SU-DHL-6 (cell line): ENCODE measurements around the gene CNR2.
"Not testable (repeated sequence)": the region's sequence is repeated elsewhere in the genome, so short reads cannot be mapped to it uniquely, and the experiment has no call there.

Source experiments
- H2AFZ ChIP-seq: fragments of 200-600 bp; sonication (generic); 2 replicates; pipeline ENCODE4 v1.6.1; 2014; ENCODE audit warnings: low read depth, mild to moderate bottlenecking, moderate library complexity, mixed read lengths, antibody characterized with exemption, low read length; ENCODE audit not compliant: severe bottlenecking
- H3F3A ChIP-seq: fragments of 200-600 bp; shearing (Covaris generic); 2 replicates; pipeline ENCODE4 v1.6.0; 2016; ENCODE audit warnings: antibody characterized with exemption, mild to moderate bottlenecking; ENCODE audit not compliant: insufficient read depth
- H3K27ac ChIP-seq: fragments of 200-600 bp; sonication (generic); 2 replicates; pipeline ENCODE4 v1.5.1; 2016; ENCODE audit warnings: low read depth, mild to moderate bottlenecking, low read length, moderate library complexity, mixed read lengths
- H3K27me3 ChIP-seq: fragments of 200-600 bp; sonication (generic), shearing (Covaris generic); 2 replicates; pipeline ENCODE4 v1.6.0; 2014; ENCODE audit warnings: mild to moderate bottlenecking, low read length
- H3K36me3 ChIP-seq: fragments of 200-600 bp; sonication (generic); 2 replicates; pipeline ENCODE4 v1.6.1; 2014; ENCODE audit warnings: mild to moderate bottlenecking, low read length, mixed read lengths
- H3K4me2 ChIP-seq: fragments of 300-600, 200-600 bp; shearing (Covaris generic), sonication (generic); 2 replicates; pipeline ENCODE4 v1.6.0; 2014; ENCODE audit warnings: low read length, low read depth, mild to moderate bottlenecking; ENCODE audit not compliant: poor library complexity, severe bottlenecking
- H3K4me3 ChIP-seq: fragments of 200-600 bp; sonication (generic); 2 replicates; pipeline ENCODE4 v1.5.1; 2014; ENCODE audit warnings: antibody characterized with exemption, low read length, mild to moderate bottlenecking, mixed read lengths; ENCODE audit not compliant: insufficient read depth, poor library complexity, severe bottlenecking
- H3K79me2 ChIP-seq: fragments of 200-600 bp; sonication (generic); 2 replicates; pipeline ENCODE4 v1.6.1; 2014; ENCODE audit warnings: mild to moderate bottlenecking, low read length, moderate library complexity; ENCODE audit not compliant: insufficient read depth
- H3K9ac ChIP-seq: fragments of 200-600 bp; sonication (generic); 2 replicates; pipeline ENCODE4 v1.7.0; 2014; ENCODE audit warnings: mild to moderate bottlenecking, low read length
- H3K9me2 ChIP-seq: fragments of 200-600 bp; sonication (generic); replicated peaks from 2 replicates; pipeline ENCODE4 v1.6.1; 2014; ENCODE audit warnings: low read length; ENCODE audit not compliant: insufficient read depth
- H3K9me3 ChIP-seq: fragments of 200-600 bp; sonication (generic); 2 replicates; pipeline ENCODE4 v1.6.1; 2014; ENCODE audit warnings: low read length, mixed read lengths; ENCODE audit not compliant: insufficient read depth
- H4K20me1 ChIP-seq: fragments of 200-600 bp; sonication (generic); 2 replicates; pipeline ENCODE4 v1.6.1; 2014; ENCODE audit warnings: low read depth, mild to moderate bottlenecking, antibody characterized with exemption, low read length, moderate library complexity, mixed read lengths
- EZH2phosphoT487 ChIP-seq: fragments of 200-600 bp; sonication (generic), shearing (Covaris generic); conservative IDR thresholded peaks from 2 replicates; pipeline ENCODE4 v1.6.1; 2018; ENCODE audit warnings: mild to moderate bottlenecking, antibody characterized with exemption, low read length, moderate library complexity, mixed read lengths
- TF ChIP-seq, protein P1 (sequence below): fragments of 200-600 bp; sonication (generic); IDR thresholded peaks from one replicate; pipeline ENCODE4 v1.5.1; 2017; ENCODE audit warnings: antibody characterized with exemption, mild to moderate bottlenecking, low read length, moderate library complexity; ENCODE audit not compliant: insufficient read depth, poor library complexity, severe bottlenecking

Gene CNR2

DNA sequence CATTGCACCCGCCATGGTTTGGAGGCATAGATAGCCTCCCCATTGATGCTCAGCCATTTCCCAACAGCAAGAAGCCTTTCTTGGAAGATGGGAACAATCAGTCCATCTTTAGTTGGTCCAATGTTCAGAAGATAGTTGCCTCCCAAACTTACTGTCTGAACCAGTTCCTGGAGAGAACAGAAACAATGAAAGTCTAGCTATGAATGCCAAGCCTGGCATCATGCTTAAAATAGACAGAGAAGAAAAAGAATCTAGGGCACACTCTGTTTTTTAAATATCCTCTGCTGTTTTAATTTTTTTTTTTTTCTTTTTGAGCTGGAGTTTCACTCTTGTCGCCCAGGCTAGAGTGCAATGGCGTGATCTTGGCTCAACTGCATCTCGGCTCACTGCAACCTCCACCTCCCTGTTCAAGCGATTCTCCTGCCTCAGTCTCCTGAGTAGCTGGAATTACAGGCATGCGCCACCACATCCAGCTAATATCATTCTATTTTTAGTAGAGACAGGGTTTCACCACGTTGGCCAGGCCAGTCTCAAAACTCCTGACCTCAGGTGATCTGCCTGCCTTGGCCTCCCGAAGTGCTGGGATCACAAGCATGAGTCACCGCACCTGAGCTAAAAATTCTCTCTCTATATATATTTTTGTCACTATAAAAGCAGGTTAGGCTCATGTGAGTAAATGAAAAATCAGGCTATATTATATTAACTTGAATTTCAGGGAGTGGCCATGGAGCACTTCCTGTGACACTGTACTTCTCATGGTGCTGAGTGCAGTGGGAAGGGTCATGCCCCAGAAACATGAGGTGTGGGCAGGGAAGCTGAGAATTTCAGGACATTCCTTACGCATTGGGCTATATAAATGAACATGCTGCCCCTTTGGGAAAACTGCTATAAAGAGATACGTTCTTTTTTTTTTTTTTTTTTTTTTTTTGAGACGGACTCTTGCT, 64.2 kb downstream of the CNR2 start:
- Histone ChIP-seq H2AFZ (no peak overlapping the region), H3K9me3 (no peaks in the 10 kb centered on the region), H3K4me3 (no peak overlapping the region), H3F3A (no peaks in the 10 kb centered on the region), H4K20me1 (no peaks in the 10 kb centered on the region), H3K27ac (no peak overlapping the region), H3K27me3 (no peaks in the 10 kb centered on the region), H3K4me2 (no peak overlapping the region), H3K9me2 (no peaks in the 10 kb centered on the region), H3K9ac (no peak overlapping the region), H3K79me2 (no peaks in the 10 kb centered on the region), H3K36me3 (peaks cover 7% of the 10 kb centered on the region; the same call in 1 of the 2 replicates)
- TF ChIP-seq, protein P1, sequence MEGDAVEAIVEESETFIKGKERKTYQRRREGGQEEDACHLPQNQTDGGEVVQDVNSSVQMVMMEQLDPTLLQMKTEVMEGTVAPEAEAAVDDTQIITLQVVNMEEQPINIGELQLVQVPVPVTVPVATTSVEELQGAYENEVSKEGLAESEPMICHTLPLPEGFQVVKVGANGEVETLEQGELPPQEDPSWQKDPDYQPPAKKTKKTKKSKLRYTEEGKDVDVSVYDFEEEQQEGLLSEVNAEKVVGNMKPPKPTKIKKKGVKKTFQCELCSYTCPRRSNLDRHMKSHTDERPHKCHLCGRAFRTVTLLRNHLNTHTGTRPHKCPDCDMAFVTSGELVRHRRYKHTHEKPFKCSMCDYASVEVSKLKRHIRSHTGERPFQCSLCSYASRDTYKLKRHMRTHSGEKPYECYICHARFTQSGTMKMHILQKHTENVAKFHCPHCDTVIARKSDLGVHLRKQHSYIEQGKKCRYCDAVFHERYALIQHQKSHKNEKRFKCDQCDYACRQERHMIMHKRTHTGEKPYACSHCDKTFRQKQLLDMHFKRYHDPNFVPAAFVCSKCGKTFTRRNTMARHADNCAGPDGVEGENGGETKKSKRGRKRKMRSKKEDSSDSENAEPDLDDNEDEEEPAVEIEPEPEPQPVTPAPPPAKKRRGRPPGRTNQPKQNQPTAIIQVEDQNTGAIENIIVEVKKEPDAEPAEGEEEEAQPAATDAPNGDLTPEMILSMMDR, result no peak
- no peak for TF ChIP-seq EZH2phosphoT487

DNA sequence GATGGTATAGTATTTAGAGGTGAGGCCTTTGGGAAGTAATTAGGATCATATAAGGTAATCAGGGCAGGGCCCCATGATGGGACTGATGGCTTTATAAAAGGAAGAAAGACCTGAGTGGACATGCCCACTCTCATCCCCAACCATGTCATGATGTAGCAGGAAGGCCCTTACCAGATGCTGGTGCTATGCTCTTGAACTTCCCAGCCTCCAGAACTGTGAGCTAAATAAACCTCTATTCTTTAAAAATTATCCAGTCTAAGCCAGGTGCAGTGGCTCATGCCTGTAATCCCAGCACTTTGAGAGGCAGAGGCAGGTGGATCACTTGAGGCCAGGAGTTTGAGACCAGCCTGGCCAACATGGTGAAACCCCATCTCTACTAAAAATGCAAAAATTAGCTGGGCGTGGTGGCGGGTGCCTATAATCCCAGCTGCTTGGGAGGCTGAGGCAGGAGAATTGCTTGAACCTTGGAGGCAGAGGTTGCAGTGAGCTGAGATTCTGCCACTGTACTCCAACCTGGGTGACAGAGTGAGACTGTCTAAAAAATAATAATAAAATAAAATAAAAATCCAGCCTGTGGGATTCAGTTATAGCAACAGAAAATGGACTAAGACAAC, 65.6 kb downstream of the CNR2 start:
- H2AFZ ChIP-seq, H3K4me2 ChIP-seq, H3K27ac ChIP-seq, H3K9me2 ChIP-seq, H4K20me1 ChIP-seq, H3K4me3 ChIP-seq, H3K36me3 ChIP-seq, H3K9me3 ChIP-seq, H3K9ac ChIP-seq, H3K27me3 ChIP-seq, H3F3A ChIP-seq, H3K79me2 ChIP-seq: not testable (repeated sequence)

DNA sequence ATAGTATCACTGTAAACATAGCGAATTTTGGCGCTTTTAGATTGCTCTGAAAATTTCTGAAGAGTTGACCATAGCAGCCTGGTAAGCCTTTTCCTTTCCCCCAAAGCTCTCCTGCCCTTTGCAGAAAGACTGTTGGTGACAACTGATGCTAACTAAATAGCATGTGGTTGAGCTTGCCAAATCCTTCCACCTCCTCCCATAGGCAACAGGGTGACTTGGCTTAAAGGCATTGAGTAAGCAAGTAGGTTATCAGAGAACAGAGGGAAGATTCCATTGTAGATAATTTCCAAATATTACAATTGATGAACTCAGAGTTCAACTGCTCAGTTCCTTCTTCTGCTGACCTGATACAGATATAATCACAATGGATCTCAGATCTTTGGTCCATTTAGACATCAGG, 68.0 kb downstream of the CNR2 start:
- no peak overlapping the region for H3K4me3 ChIP-seq
- H3K4me2 ChIP-seq, result no peak overlapping the region
- 0 out of 2 replicates have a peak, but pooled peaks cover 3% of the 10 kb centered on the region for H3F3A ChIP-seq
- no peak overlapping the region for H3K27ac ChIP-seq
- no peaks in the 10 kb centered on the region for H3K79me2 ChIP-seq
- H4K20me1 ChIP-seq, result no peaks in the 10 kb centered on the region
- H3K9ac ChIP-seq, result no peak overlapping the region
- peaks cover 7% of the 10 kb centered on the region; the same call in 1 of the 2 replicates for H3K36me3 ChIP-seq
- H3K9me2 ChIP-seq, result no peaks in the 10 kb centered on the region
- TF ChIP-seq, protein P1, result no peak
- no peak for TF ChIP-seq EZH2phosphoT487
- H3K27me3 ChIP-seq, result no peaks in the 10 kb centered on the region
- H3K9me3 ChIP-seq, result no peaks in the 10 kb centered on the region
- no peak overlapping the region for H2AFZ ChIP-seq

DNA sequence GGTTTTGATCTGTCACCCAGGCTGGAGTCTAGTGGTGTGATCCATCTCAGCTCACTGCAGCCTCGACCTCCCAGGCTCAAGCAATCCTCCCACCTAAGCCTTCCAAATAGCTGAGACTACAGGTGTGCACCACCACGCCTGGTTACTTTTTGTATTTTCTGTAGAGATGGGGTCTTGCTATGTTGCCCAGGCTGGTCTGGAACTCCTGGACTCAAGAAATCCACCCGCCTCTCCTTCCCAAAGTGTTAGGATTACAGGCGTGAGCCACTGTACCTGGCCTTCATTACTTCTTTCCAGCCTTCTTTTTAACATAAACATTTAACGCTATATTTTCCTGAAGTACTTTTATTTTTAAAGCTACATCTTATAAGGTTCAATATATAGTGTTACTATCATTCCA, 69.5 kb downstream of the CNR2 start:
- no peaks in the 10 kb centered on the region for H3K79me2 ChIP-seq
- H3K9me2 ChIP-seq, result no peaks in the 10 kb centered on the region
- no peak overlapping the region for H3K4me3 ChIP-seq
- no peaks in the 10 kb centered on the region for H3K9me3 ChIP-seq
- no peak overlapping the region for H3K9ac ChIP-seq
- H3K27ac ChIP-seq, result no peak overlapping the region
- TF ChIP-seq, protein P1, result no peak
- TF ChIP-seq EZH2phosphoT487, result no peak
- peaks cover 3% of the 10 kb centered on the region; the same call in 1 of the 2 replicates for H3F3A ChIP-seq
- H4K20me1 ChIP-seq, result no peaks in the 10 kb centered on the region
- no peak overlapping the region for H3K4me2 ChIP-seq
- H3K36me3 ChIP-seq, result peaks cover 7% of the 10 kb centered on the region; the same call in 1 of the 2 replicates
- no peak overlapping the region for H2AFZ ChIP-seq
- H3K27me3 ChIP-seq, result no peaks in the 10 kb centered on the region
